Endometrial microvascular endothelial cells (primary cell): ENCODE data around the gene ARHGEF10L. TPM values are rescaled to one million over a fixed set of nuclear protein-coding genes. Genes with fewer than 3 reads are reported as not detected.

ENCODE experiments used
- in situ Hi-C: cut with HindIII; loops from 2 replicates; pipeline ENCODE4 v1.10.0; 2017; ENCODE audit warnings: low sequenced_read_pairs, low pct_unique_long_range_greater_than_20kb; ENCODE audit errors: inconsistent ontology term
- total RNA-seq: library from RNA; depleted of rRNA; stranded (reverse); fragments of >200 nt; gene quantifications from one replicate; pipeline ENCODE4 v1.2.3, GENCODE V29; 2015; ENCODE audit errors: inconsistent ontology term

ARHGEF10L gene
- total RNA-seq, 1 donor from 2014 or later = 6.1 TPM

- in situ Hi-C loops = no loop called here
These were observed 930 bp downstream of the ARHGEF10L start for GRCh38 chr1:17540255-17541001.

GRCh38 chr1:17542645-17543044 lies 3.1 kb downstream of the ARHGEF10L start:
- in situ Hi-C loops = no loop called here

- in situ Hi-C loops = no loop called here
These were observed 5.4 kb downstream of the ARHGEF10L start for GRCh38 chr1:17544776-17545350.

DNA sequence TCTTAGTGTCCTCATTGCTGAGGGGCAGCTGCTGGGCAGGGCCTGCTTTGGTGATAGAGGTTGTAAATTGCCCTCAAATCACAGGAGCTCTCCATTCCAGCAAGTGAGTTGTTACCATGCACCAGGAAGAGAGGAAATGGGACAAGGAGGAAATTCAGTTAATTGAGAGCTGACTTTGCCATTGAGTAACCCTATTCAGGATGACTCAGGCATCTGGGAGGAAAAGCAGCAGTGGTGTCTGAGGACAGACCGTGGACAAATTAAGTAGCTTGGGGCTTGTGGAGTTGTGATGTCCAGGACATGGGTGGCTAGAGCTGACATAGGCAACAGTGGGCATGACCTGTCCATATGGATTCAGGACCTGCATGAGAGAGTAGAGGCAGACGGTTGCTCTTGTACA lies 5.9 kb downstream of the ARHGEF10L start:
- in situ Hi-C loops = no loop called here

DNA sequence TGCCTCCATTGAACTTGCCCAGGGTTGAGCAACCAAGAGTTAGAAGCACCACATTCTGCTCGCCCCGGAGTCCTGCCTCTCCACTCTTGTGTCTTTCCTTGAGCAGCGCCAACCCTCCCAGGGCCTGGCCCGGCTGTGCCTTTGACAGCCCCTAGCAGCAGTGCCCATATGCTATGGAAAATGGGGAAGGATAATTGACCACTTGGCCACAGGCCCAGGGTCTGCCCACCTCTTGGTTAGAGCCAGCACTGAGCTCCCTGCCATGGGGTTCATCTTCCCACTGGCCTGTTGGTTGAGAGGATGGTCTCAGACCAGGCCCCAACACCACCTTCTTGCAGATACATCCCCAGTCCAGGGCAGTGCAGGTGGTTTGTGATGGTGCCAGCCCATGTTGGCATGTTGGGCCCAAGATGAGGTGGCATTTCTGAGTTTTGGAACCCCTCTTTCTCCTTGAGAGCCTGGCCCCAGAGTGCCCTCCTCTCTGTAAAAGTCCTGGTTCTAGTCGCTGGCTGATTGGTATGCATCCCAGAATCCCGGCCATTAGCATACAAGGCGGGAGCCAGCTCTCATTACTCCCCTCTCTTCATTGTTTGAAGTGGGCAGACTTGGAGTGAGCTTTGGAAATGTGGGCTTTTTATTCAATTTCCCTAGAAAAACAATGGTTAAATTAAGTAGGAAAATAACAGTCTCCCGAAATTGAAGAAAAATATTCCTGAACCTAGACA lies 7.6 kb downstream of the ARHGEF10L start:
- in situ Hi-C loops = no loop called here

- in situ Hi-C loops = no loop called here
These were observed 9.9 kb downstream of the ARHGEF10L start for GRCh38 chr1:17549384-17549783.

DNA sequence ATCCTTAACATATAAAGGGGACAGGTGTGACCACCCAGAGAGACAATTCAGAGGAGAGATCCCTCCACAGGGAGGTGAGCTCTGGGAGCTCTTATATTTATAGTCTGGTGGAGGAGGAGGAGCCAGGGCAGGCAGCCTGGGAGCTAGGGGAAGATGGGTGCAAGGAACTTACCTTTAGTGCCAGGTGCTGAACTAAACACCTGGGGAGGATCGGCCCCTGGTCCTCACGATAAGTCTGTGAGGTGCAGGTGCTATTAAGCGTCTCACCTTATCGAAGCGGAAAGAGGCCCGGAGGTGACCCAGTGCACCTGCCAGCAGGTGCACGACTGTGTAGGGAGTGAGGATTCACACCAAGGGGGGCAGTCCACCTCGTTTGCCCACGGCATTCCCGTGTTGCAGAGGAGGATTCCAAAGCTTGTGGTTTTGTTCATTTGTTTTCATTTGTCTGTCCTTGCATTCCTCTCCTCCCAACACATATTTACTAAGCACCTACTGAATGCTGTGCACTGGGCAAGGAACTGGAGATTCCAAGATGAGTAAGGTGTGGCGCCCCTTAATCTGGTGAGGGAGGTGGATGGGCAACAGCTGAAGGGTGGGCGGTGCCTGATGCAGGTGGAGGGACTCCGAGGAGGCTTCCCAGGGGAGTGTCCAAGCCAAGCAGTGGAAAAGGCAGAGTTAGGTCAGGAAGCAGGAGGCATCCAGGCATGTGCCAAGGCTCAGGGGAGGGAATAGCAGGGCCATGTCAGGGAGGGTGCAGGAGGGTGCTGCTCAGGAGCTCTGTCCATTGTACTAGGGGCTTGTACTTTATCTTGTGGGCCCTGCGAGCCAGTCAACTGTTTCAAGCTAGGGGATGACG lies 11.5 kb downstream of the ARHGEF10L start:
- in situ Hi-C loops = no loop called here

- in situ Hi-C loops = no loop called here
These were observed 12.3 kb downstream of the ARHGEF10L start for GRCh38 chr1:17551755-17552234.

GRCh38 chr1:17553975-17554700 lies 14.6 kb downstream of the ARHGEF10L start:
- in situ Hi-C loops = no loop called here

DNA sequence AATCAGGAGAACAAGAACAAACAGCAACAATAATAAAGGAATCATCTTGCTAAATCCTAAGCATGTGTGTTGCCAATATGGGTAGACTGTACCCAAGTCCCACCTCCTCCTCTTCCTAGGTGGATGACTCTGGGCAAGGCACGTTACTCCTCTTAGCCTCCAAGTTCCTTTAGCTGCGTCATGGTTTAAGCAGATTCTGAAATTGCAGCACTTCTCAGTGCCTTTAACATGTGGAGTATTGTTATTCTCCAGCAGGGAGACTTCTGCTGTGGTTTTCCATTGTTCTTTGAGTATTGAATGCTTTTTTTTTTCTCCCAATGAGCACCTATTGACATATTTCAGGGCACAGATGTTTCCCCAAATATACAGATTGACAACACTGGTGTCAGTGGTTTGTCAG lies 15.5 kb downstream of the ARHGEF10L start:
- in situ Hi-C loops = no loop called here

DNA sequence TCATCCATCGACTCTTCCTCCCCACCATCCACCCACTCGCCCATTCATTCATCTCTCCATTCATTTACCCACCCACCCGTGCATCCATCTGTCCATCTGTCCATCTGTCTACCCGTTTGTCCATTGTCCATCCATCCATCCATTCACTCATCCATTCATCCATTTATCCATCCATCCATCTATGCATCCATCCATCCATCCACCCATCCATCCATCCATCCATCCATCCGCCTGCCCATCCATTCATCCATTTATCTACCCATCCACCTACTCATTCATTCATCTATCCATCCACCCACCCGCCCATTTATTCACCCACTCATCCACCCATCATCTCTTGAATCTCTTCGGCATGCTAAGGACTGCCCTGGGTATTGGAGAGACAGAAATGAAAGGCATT lies 18.5 kb downstream of the ARHGEF10L start:
- in situ Hi-C loops = no loop called here

DNA sequence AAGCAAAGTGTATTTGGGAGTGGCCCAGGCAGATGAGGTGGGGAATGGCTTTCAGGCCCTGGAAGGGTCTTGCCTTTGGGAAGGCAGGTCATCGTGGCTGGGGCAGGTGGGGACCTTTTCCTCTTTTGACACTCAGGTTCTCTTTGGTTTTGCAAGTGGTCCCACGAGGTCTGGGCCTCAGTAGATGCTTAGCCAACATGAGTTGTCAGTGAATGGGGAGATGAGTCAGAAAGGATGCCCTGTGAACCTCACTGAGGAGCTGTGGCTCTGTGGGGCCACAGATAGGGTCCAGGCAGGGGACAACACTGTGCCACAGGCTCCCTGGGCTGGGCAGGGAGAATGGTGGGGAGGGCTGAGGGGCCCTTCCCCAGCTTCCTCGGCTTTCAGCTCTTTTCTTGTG lies 19.0 kb downstream of the ARHGEF10L start:
- in situ Hi-C loops = no loop called here

DNA sequence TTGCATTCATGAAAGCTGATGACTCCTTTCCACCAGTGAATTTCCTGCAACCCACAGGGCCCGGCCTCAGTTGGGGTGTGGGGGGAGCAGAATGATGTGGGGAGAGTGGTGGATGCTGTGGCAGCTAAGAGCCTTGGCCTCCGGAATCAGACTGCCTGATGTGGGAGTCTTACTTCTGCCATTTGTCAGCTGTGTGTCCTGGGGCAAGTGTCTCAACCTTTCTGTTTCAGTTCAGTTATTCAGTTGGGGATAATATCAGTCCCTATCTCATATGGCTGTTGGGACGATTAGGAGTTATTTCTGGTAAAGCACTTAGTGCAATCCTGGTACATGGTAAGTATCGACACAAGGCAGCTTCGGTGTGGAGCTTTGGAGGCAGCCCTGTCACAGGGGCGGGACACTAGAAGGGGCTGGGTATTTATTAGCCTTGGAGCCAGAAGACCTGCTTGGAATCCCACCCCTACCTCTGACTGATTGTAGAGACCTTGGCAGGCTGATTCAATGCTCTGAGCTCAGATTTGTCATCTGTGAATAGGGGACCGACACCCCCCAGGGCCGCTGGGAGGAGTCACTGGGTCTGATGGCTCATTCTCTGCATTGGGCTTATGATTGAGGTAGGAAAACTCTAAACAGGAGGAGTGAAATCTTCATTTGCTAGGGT lies 19.6 kb downstream of the ARHGEF10L start:
- in situ Hi-C loops = no loop called here

DNA sequence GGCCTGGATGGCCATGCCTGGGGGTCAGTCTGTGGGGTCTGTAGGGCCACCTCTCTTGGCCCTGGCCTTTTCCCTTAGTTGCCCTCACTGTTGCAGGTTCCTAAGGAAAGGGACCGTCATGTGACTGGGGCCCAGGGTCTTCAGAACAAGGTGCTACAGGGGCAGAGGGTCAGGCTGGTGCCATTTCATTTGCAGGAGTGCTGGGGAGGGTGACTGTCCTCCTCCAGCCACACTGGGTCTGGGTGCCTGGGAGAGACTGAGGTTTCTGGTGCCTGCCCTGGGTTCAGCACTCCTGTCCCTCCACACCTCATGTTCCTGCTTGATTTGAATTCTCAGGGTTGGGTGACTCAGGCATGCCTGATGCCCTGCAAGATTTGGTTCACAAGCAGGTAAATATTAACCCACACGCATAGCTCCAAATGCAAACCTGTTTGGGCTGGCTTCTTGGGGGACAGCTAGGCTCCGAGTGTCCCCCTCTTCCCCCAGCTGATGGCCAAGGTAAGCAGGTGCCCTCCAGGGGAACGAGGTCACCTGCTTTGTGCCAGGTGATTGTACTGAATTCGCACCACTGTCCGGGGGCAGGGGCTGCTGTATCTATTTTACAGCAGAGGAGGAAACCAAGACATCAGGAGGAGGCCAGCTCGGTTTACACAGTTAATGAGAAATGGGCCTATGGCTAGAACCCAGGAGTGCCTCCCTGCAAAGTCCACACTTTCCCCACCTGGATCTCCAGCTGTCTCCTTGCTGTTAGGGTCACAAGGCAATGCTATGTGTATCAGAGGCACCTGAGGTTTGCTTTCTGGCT lies 20.3 kb downstream of the ARHGEF10L start:
- in situ Hi-C loops = no loop called here

- in situ Hi-C loops = no loop called here
These were observed 21.7 kb downstream of the ARHGEF10L start for GRCh38 chr1:17561247-17561548.

DNA sequence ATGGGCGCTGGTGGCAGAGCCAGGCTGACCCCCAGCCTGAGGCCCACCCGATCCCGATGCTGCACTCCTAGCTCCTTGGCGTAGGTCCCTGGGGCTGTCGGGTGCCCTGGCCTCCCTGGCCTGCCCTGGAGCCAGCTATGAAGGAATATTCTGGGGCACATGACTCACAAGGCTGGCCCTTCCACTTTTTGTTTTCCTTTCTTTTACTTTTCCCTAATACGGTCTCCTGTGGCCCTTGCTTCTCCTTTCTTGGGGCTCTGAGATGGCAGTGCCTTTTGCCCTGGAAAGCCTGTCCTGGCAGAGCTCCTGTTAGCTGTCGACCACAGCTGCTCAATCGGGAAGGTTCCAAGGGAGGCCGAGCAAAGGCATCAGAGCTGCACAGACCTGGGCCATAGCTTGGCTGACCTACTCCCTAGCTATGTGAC lies 22.1 kb downstream of the ARHGEF10L start:
- in situ Hi-C loops = no loop called here

- in situ Hi-C loops = no loop called here
These were observed 22.9 kb downstream of the ARHGEF10L start for GRCh38 chr1:17562375-17562774.
